Activated CD4-positive, alpha-beta T cell treated with anti-CD3 and anti-CD28 coated beads for 24 hours (primary cell): ENCODE data around the gene GOLGA8T.
"Not testable (repeated sequence)": the region's sequence is repeated elsewhere in the genome, so short reads cannot be mapped to it uniquely, and the experiment has no call there.

Experiments
- DNase-seq, 2 donors: peaks; one replicate each; pipeline ENCODE4 v3.0.0-alpha.2; 2020; ENCODE audit warnings: low read depth in 2 of 2

Gene GOLGA8T

GRCh38 chr15:30134751-30135150, at the start of gene GOLGA8T:
Gene GOLGA8T, plus strand, starts transcription at chr15:30135051. Its CDS starts 98 bp downstream, at chr15:30135149.
- DNase-seq, result not testable (repeated sequence)

DNA sequence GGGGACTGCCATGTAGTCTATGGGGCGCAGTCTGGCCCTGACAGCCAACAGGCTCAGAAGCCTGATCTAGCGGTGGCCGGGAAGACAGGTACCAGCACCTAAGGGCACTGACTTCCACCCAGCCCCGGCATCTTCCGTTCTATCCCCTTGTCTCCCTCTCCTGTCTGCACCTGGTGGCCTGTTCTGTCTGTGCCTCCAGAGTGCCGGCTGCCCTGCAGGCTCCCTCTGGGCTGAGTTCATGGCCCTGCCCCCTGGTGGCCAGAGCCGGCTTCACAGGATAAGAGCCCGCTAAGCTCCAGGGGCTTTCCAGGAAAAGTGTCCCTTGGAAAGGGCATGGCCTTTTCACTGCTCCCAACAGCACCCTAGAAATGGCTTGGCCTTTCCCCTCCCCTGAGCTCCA, 37.0 kb upstream of the GOLGA8T start:
- not testable (repeated sequence) for DNase-seq

DNA sequence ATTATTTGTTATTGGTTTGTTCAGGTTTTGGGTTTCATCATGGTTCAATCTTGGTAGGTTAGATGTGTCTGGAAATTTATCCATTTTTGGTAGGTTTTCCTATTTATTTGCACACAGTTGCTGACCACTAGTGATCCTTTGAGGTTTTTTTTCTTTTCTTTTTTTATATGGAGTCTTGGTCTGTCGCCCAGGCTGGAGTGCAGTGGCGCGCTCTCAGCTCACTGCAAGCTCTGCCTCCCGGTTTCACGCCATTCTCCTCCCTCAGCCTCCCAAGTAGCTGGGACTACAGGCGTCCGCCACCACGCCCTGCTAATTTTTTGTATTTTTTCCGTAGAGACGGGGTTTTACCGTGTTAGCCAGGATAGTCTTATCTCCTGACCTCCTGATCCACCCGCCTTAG, 32.0 kb upstream of the GOLGA8T start:
- not testable (repeated sequence) for DNase-seq

- DNase-seq, result not testable (repeated sequence)
These were observed 30.8 kb upstream of the GOLGA8T start for GRCh38 chr15:30103941-30104507.

GRCh38 chr15:30110591-30110990, 24.3 kb upstream of the GOLGA8T start:
- not testable (repeated sequence) for DNase-seq

DNA sequence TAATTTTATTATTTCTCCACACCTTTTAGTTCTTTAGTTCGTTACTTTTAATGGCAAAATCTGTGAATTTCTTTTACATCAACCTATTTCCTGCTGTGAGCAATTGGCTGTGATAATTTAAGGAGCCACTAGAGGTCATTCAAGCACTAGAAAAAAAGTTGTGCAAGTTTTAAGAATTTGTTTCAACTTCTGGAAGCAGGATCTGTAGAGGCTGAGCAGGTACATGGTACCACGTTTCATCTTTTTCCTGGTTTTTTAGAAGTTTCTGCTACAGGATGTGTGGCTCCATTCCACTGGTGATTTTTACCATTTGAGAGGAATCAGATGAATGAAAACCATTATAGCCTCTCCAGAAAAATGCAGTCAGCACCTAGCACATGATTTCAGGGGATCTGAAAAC, 4.8 kb upstream of the GOLGA8T start:
- DNase-seq, result not testable (repeated sequence)

DNA sequence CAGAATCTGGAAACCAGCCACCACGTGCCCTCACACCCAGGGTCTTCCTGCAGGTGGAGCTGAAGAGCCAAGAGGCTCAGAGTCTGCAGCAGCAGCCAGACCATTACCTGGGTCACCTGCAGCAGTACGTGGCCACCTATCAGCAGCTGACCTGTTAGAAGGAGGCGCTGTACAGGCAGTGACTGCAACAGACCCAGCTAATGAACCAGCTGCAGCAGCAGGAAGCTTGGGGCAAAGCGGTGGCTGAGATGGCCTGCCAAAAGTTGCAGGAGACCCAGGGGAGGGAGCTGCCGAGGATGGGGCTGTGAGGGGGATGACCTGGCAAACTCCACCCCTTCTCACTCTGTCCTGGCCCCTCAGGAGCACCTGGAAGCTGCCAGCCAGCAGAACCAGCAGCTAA, 8.4 kb downstream of the GOLGA8T start:
- not testable (repeated sequence) for DNase-seq

GRCh38 chr15:30149891-30150290, 15.0 kb downstream of the GOLGA8T start:
- DNase-seq, result not testable (repeated sequence)

DNA sequence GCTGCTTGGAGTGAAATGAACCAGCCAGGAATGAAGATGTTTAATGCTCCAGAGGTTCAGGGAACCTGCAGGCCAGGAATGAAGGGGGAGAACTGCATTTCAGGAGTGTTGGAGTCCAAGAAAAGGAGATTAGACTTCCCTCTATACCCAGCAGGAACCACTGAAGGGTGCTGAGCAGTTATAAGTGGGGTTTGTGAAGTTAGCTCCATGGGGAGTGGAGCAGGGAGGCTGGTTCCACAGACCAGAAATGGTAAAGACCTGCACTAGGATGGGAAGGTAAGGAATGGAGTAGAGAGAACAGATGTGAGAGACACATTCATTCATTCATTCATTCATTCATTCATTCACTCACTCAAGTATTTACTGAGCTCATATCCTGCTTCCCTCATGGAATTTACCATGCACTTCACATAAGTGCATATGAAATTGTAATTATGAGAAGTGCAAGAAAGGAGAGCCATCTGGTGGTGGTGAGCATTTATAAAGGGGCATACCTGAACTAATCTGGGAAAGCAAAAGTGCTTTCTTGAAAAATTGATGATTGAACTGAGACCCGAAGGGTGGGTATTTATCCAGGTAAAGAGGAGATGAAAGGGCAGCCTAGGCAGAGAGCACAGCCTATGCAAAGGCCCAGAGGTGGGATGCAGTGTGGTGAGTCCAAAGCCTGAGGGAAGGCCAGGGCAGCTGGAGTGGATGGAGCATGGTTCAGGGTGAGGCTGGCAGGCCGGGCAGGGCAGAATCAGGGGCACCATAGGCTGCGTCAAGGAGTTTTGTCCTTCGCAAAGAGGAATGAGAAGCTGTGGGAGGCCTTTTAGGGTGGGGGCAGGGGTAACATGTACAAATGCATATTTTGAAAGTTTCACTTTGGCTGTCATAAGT, 27.9 kb downstream of the GOLGA8T start:
- DNase-seq, result not testable (repeated sequence)

DNA sequence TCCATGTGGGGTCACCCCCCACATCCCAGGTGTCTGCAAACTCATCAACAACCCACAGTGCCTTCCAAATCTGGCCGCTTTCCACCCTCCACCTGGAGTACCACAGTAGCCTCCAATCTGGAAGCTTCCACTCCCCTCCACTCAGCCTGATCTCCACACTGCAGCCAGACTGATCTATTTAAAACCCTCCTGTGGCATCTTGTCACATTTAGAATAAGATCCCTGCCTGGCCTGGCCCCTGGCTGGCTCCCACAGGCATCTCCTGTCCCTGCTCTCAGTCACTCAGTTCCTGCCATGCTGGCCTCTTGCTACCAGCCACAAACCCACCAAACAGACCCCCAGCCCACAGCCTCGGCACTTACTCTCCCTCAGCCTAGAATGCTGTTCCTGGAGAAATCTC, 28.9 kb downstream of the GOLGA8T start:
- DNase-seq, result not testable (repeated sequence)

- DNase-seq, result not testable (repeated sequence)
These were observed 29.4 kb downstream of the GOLGA8T start for GRCh38 chr15:30164257-30164656.

DNA sequence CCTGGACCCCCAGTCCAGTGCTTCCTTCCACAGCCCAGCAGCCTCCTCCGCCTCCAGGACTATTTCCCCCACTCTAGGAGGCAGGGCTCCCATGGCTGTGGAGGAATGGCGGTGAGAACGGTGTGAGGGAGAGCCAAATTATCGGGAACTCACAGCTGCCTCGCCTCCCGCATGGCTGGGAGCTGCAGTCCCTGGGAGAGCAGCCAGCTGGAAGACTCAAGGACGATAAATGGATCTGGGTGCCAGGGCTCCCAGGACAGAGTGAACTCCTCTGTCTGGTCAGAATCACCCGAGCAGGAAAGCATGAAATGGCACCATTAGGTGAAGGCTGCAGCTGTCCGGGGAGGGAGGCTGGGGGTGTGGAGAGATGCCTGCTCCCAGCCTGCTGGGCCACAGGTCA, 32.6 kb downstream of the GOLGA8T start:
- not testable (repeated sequence) for DNase-seq

DNA sequence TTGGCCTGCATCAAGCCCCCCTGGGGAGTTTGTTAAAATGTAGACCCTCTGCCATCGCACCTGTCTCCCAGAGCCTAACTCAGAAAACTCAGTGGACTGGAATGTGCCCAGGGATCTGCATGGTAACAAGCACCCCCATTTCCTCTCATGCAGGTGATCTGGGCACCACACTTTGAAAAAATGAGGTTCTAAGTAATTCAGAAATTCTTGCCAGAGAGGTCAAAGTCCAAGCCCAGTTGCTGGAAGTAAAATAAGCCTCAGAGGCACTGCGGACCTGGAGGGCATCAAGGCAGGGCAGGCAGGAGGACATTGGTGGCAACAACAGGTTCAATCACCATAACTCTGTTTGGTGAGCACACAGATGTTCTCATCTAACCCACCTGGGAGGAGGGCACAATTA, 33.0 kb downstream of the GOLGA8T start:
- not testable (repeated sequence) for DNase-seq

- not testable (repeated sequence) for DNase-seq
These were observed 36.6 kb downstream of the GOLGA8T start for GRCh38 chr15:30171452-30171851.

DNA sequence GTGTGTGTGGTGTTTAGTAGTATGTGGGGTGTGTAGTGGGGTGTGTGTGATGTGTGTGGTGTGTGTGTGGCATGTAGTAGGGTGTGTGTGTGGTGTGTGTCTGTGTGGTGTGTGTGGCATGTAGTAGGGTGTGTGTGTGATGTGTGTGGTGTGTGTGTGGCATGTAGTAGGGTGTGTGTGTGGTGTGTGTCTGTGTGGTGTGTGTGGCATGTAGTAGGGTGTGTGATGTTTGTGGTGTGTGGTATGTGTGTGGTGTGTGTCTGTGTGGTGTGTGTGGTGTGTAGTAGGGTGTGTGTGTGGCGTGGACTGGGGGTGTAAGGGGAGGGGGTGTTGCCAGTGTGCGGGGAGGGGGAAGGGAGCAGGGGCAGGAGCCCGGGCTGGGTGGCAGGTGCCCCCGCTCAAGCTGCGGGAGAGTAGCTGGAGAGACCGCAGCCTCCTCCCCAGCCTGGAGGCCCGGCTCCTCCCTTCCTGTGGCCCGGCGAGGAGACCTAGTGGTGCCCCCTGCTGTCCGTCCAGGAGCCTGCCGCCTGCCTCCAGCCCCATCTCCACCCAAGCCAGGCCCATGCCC, 38.3 kb downstream of the GOLGA8T start:
- peak; percentile 56 to 59 for DNase-seq

GRCh38 chr15:30175291-30175690, 40.4 kb downstream of the GOLGA8T start:
- DNase-seq, result not testable (repeated sequence)

DNA sequence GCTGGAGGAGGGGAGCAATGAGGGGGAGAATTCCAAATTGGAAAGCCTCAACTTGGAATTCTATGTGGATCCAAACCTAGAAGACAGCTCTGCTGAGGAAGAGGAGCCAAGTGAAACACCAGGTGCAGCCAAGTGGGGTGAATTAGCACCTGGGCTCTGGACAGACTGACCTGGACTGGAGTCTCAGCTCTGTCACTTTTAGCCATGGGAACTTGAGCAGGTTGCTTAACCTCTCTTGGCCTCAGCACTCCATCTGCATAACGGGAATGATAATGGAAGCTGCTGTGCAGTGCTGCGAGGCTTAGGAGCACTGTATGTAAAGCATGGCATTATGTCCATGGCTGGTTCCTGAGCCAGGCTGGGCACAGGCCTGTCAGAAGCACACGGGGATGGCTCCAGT, 41.8 kb downstream of the GOLGA8T start:
- not testable (repeated sequence) for DNase-seq

DNA sequence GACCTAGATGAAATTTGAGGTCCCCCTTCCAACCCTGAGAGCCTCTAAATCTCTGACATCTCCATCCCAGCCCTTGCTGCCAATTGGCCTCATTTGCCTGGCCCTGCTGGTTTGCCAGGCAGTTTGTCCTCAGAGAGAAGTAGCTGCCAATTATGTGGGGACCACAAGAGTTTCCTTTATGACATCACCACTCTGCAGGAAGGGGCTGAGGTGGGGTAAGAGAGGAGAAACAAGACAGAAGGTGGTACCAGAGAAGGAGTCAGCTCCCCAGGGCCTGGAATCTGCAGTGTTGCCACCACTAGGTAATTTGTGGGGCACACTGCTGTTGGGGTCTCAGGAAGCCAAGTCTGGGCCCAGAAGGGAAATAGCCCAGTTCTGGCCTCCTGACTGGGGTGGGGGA, 45.0 kb downstream of the GOLGA8T start:
- DNase-seq, result not testable (repeated sequence)

DNA sequence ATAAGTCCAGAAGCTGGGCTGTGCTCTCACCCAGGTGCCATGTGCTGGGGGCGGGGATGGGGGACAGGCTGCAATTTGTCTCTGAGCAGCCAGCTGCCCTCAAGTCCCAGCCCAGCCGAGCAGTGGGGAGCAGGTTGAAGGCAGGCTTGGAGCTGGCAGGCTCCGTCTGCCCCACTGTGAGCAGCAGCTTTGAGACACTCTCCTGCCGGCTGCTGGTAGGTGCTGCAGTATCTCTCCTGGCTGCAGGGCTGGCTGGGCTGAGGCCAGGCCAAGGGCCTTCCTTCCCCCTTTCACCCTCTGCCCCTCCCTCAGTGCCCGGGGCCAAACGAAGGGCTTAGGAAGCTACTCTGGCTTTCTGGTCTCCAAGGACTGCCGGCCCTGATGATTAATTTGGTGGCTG, 50.6 kb downstream of the GOLGA8T start:
- DNase-seq, result not testable (repeated sequence)

- DNase-seq, result not testable (repeated sequence)
These were observed 52.6 kb downstream of the GOLGA8T start for GRCh38 chr15:30187429-30187828.

DNA sequence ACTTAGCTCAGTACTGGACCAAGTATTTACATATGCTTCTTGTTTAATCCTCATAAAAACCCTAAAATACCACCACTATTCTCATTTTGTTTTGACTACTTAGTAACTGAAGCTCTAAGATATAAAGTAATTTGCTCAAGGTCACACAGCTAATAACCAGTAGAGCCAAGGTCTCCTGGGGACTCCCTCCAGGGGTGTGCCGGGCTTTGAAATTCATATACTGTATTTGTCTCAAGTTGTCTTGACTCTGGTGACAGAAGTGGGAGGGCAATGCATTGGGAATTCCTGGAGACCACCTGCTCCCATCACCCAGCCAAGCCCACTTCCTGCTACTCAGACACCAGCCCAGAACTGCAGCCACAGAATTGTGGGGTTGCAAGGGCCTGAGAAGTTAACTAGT, 54.9 kb downstream of the GOLGA8T start:
- DNase-seq, result not testable (repeated sequence)

DNA sequence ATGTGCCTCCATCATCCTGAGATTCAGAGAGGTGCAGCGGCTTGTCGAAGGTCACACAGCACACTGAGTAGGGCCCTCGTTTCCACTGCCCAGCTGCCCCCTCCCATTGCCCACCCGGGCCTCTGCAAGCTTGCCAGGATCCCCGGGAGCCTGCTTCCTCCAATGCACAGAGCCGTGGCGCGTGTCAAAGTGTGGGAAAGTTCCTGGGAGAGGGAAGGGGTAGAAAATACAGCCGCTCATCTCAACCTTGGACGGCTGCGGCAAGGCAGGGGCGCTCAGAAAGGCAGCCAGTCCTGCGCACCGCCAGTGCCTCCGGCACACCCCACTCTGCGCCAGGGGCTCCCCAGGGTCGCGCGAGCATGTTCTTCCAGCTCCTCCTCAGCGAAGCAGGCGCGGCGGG, 56.3 kb downstream of the GOLGA8T start:
- not testable (repeated sequence) for DNase-seq

DNA sequence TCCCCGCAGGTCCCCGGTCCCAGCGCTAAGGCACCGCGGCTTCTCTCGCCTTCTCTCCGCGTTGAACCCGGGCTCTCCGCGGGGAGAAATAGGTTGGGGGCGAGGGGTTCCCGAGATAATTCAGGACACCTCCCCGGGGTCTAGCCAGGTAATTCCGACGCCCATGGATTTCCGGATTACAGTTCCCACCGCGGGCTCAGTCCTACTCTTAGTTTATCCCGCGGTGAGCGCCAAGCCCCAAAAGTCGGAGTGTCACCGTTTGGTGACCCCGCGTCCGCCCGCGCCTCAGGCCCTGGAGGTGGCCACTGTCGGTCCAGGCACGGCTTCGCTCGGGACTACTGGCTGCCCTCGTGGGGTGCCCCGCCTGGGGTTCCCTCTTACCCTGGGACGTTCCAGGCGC, 56.8 kb downstream of the GOLGA8T start:
- DNase-seq, result not testable (repeated sequence)
